Hepatocyte (in vitro differentiated cells): ENCODE measurements around the gene CHST6. TPM values are rescaled to one million over a fixed set of nuclear protein-coding genes. Genes with fewer than 3 reads are reported as not detected.

ENCODE experiments used
- DNase-seq: peaks from one replicate; pipeline ENCODE4 v3.0.0-alpha.2; 2016; ENCODE audit warnings: low spot score
- H2AFZ ChIP-seq: fragments of 200-600 bp; sonication (generic); 2 replicates; pipeline ENCODE4 v1.6.0; 2016; ENCODE audit warnings: antibody characterized with exemption, mild to moderate bottlenecking
- H3K27ac ChIP-seq: fragments of 200-600 bp; sonication (generic); 2 replicates; pipeline ENCODE4 v1.5.1; 2016; ENCODE audit warnings: mild to moderate bottlenecking
- H3K27me3 ChIP-seq: fragments of 200-600 bp; sonication (generic); 2 replicates; pipeline ENCODE4 v1.6.1; 2016
- H3K36me3 ChIP-seq: fragments of 200-600 bp; sonication (generic); replicated peaks from 2 replicates; pipeline ENCODE4 v1.5.1; 2016; ENCODE audit warnings: low read depth; ENCODE audit not compliant: insufficient read depth
- H3K4me1 ChIP-seq: fragments of 200-600 bp; sonication (generic); 2 replicates; pipeline ENCODE4 v1.5.1; 2016; ENCODE audit warnings: mild to moderate bottlenecking, moderate library complexity; ENCODE audit not compliant: insufficient read depth
- H3K4me2 ChIP-seq: fragments of 200-600 bp; sonication (generic); 2 replicates; pipeline ENCODE4 v1.6.0; 2016
- H3K4me3 ChIP-seq: fragments of 200-600 bp; sonication (generic); 2 replicates; pipeline ENCODE4 v1.5.1; 2016; ENCODE audit warnings: mild to moderate bottlenecking
- H3K79me2 ChIP-seq: fragments of 200-600 bp; sonication (generic); 2 replicates; pipeline ENCODE4 v1.6.0; 2017; ENCODE audit warnings: mild to moderate bottlenecking
- H3K9me2 ChIP-seq: fragments of 200-600 bp; sonication (generic); replicated peaks from 2 replicates; pipeline ENCODE4 v1.6.0; 2017; ENCODE audit warnings: mild to moderate bottlenecking; ENCODE audit not compliant: insufficient read depth
- H3K9me3 ChIP-seq: fragments of 200-600 bp; sonication (generic); 2 replicates; pipeline ENCODE4 v1.5.1; 2016; ENCODE audit warnings: low read depth, mild to moderate bottlenecking
- H4K20me1 ChIP-seq: fragments of 200-600 bp; sonication (generic); 2 replicates; pipeline ENCODE4 v1.6.0; 2016; ENCODE audit warnings: mild to moderate bottlenecking; ENCODE audit not compliant: insufficient read depth, poor library complexity, severe bottlenecking
- EZH2 ChIP-seq: fragments of 200-600 bp; sonication (generic); IDR thresholded peaks from 2 replicates; pipeline ENCODE4 v1.6.1; 2016; ENCODE audit warnings: antibody characterized with exemption, mild to moderate bottlenecking, borderline replicate concordance
- EZH2phosphoT487 ChIP-seq: fragments of 200-600 bp; sonication (generic); IDR thresholded peaks from one replicate; pipeline ENCODE4 v1.6.1; 2018; ENCODE audit warnings: antibody characterized with exemption, mild to moderate bottlenecking, low read depth, moderate library complexity; ENCODE audit not compliant: unreplicated experiment, severe bottlenecking
- WGBS: methylation state at CpG from one replicate; pipeline ENCODE4 v1.1.6; 2016; ENCODE audit warnings: low lambda C conversion rate; ENCODE audit errors: missing lambda C conversion rate; 5-methylcytosine and 5-hydroxymethylcytosine counted together
- polyA plus RNA-seq: library from polyadenylated mRNA; unstranded; fragments of >200 nt; fragmentation: Nextera tagmentation; extraction: Ambion mirVana; gene quantifications from 2 replicates; pipeline ENCODE4 v1.2.1, GENCODE V29; 2016
- total RNA-seq: library from RNA; depleted of rRNA; stranded (reverse); fragments of >200 nt; gene quantifications from 2 replicates; pipeline ENCODE4 v1.2.3, GENCODE V29; 2014
- TF ChIP-seq, protein P1 (sequence below): fragments of 200-600 bp; sonication (generic); IDR thresholded peaks from 2 replicates; pipeline ENCODE4 v1.5.1; 2016; ENCODE audit warnings: antibody characterized with exemption, mild to moderate bottlenecking; ENCODE audit not compliant: poor library complexity

Gene CHST6
- total and polyA plus RNA-seq, 2 experiments from 2014 or later, result 0.33 to 0.37 TPM

GRCh38 chr16:75472908-75473877 is 22.0 kb downstream of the CHST6 start:
- no peaks in the 10 kb centered on the region for H3K9me3 ChIP-seq
- H3K36me3 ChIP-seq, result no peaks in the 10 kb centered on the region
- no peak overlapping the region for H3K4me3 ChIP-seq
- no peak overlapping the region for H2AFZ ChIP-seq
- H4K20me1 ChIP-seq, result no peaks in the 10 kb centered on the region
- H3K9me2 ChIP-seq, result no peaks in the 10 kb centered on the region
- DNase-seq, result no peak
- no peak for TF ChIP-seq EZH2
- no peak for TF ChIP-seq EZH2phosphoT487
- TF ChIP-seq, protein P1, sequence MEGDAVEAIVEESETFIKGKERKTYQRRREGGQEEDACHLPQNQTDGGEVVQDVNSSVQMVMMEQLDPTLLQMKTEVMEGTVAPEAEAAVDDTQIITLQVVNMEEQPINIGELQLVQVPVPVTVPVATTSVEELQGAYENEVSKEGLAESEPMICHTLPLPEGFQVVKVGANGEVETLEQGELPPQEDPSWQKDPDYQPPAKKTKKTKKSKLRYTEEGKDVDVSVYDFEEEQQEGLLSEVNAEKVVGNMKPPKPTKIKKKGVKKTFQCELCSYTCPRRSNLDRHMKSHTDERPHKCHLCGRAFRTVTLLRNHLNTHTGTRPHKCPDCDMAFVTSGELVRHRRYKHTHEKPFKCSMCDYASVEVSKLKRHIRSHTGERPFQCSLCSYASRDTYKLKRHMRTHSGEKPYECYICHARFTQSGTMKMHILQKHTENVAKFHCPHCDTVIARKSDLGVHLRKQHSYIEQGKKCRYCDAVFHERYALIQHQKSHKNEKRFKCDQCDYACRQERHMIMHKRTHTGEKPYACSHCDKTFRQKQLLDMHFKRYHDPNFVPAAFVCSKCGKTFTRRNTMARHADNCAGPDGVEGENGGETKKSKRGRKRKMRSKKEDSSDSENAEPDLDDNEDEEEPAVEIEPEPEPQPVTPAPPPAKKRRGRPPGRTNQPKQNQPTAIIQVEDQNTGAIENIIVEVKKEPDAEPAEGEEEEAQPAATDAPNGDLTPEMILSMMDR, result no peak
- no peaks in the 10 kb centered on the region for H3K79me2 ChIP-seq
- no peak overlapping the region for H3K4me2 ChIP-seq
- WGBS, result 95% methylated on average over 17 of the region's 17 CpGs
- no peaks in the 10 kb centered on the region for H3K4me1 ChIP-seq
- no peak overlapping the region for H3K27ac ChIP-seq
- no peaks in the 10 kb centered on the region for H3K27me3 ChIP-seq

- Histone ChIP-seq H3K79me2 (no peaks in the 10 kb centered on the region), H2AFZ (no peak overlapping the region), H3K4me2 (no peak overlapping the region), H3K4me3 (no peak overlapping the region), H4K20me1 (no peaks in the 10 kb centered on the region), H3K36me3 (no peaks in the 10 kb centered on the region), H3K27ac (no peak overlapping the region), H3K9me3 (no peaks in the 10 kb centered on the region), H3K9me2 (no peaks in the 10 kb centered on the region), H3K27me3 (no peaks in the 10 kb centered on the region), H3K4me1 (no peaks in the 10 kb centered on the region)
- TF ChIP-seq, protein P1, result peak; percentile 76
- no peak for TF ChIP-seq EZH2
- peak; percentile 83 for DNase-seq
- WGBS, result 17% methylated on average over 10 of the region's 10 CpGs
Observed at GRCh38 chr16:75471723-75472633, 23.3 kb downstream of the CHST6 start.

- TF ChIP-seq EZH2 (no peak), EZH2phosphoT487 (no peak)
- TF ChIP-seq, protein P1, result no peak
- no peaks in the 10 kb centered on the region for H3K9me3 ChIP-seq
- no peak overlapping the region for H3K4me2 ChIP-seq
- H3K4me3 ChIP-seq, result no peak overlapping the region
- DNase-seq, result no peak
- no peak overlapping the region for H3K27ac ChIP-seq
- peaks cover 20% of the 10 kb centered on the region for H3K79me2 ChIP-seq
- H3K27me3 ChIP-seq, result no peaks in the 10 kb centered on the region
- H3K9me2 ChIP-seq, result no peaks in the 10 kb centered on the region
- peaks cover 2% of the 10 kb centered on the region for H3K4me1 ChIP-seq
- H4K20me1 ChIP-seq, result peaks cover 13% of the 10 kb centered on the region
- WGBS, result 89% methylated on average over 2 of the region's 2 CpGs
- no peaks in the 10 kb centered on the region for H3K36me3 ChIP-seq
- H2AFZ ChIP-seq, result no peak overlapping the region
Observed at GRCh38 chr16:75466760-75467159, 28.5 kb downstream of the CHST6 start.
